Stomach smooth muscle (tissue), 2 donors: ENCODE measurements around the gene LRMDA.

Source experiments
- H3K27ac ChIP-seq: one replicate; pipeline ENCODE4 v1.7.0; 2013; ENCODE audit warnings: mild to moderate bottlenecking, low read length, inconsistent platforms
- H3K27me3 ChIP-seq, 2 donors: one replicate each; pipeline ENCODE4 v1.7.0; 2013; ENCODE audit warnings: low read length in 2 of 2; ENCODE audit not compliant: insufficient read depth in 2 of 2, control insufficient read depth in 1 of 2
- H3K36me3 ChIP-seq, 2 donors: one replicate each; pipeline ENCODE4 v1.7.0; 2013; ENCODE audit warnings: low read length in 2 of 2; ENCODE audit not compliant: control insufficient read depth in 2 of 2, insufficient read depth in 2 of 2
- H3K4me1 ChIP-seq: one replicate; pipeline ENCODE4 v1.7.0; 2013; ENCODE audit warnings: low read length; ENCODE audit not compliant: control insufficient read depth, insufficient read depth
- H3K4me3 ChIP-seq, 2 donors: one replicate each; pipeline ENCODE4 v1.7.0; 2013; ENCODE audit warnings: low read length in 2 of 2
- H3K9ac ChIP-seq, 2 donors: one replicate each; pipeline ENCODE4 v1.7.0; 2013; ENCODE audit warnings: low read length in 2 of 2, mild to moderate bottlenecking in 1 of 2
- H3K9me3 ChIP-seq, 2 donors: one replicate each; pipeline ENCODE4 v1.7.0; 2013; ENCODE audit warnings: low read length in 2 of 2; ENCODE audit not compliant: control insufficient read depth in 2 of 2
- donor health status: healthy.
- donor health status: Pancreatic carcinoma.

Gene LRMDA

GRCh38 chr10:76416642-76417041 lies 985.2 kb downstream of the LRMDA start:
- H3K27ac ChIP-seq: no peak overlapping the region
- peaks cover 11% of the 10 kb centered on the region for H3K4me1 ChIP-seq
- no peaks in the 10 kb centered on the region for H3K27me3 ChIP-seq
- H3K36me3 ChIP-seq: no peaks in the 10 kb centered on the region
- no peaks in the 10 kb centered on the region for H3K9me3 ChIP-seq
- no peak overlapping the region for H3K4me3 ChIP-seq
- H3K9ac ChIP-seq: no peak overlapping the region

- H3K4me1 ChIP-seq: no peaks in the 10 kb centered on the region
- H3K27me3 ChIP-seq: no peaks in the 10 kb centered on the region
- no peak overlapping the region for H3K9ac ChIP-seq
- H3K4me3 ChIP-seq: no peak overlapping the region
- H3K9me3 ChIP-seq: no peaks in the 10 kb centered on the region
- H3K27ac ChIP-seq: no peak overlapping the region
- no peaks in the 10 kb centered on the region for H3K36me3 ChIP-seq
Observed at GRCh38 chr10:76420725-76421124, 989.3 kb downstream of the LRMDA start.

GRCh38 chr10:76422769-76423168 lies 991.3 kb downstream of the LRMDA start:
- no peak overlapping the region for H3K4me3 ChIP-seq
- no peak overlapping the region for H3K27ac ChIP-seq
- H3K4me1 ChIP-seq: no peaks in the 10 kb centered on the region
- H3K27me3 ChIP-seq: no peaks in the 10 kb centered on the region
- no peaks in the 10 kb centered on the region for H3K36me3 ChIP-seq
- H3K9me3 ChIP-seq: no peaks in the 10 kb centered on the region
- no peak overlapping the region for H3K9ac ChIP-seq

GRCh38 chr10:76428551-76429367 lies 997.3 kb downstream of the LRMDA start:
- H3K36me3 ChIP-seq: no peaks in the 10 kb centered on the region
- H3K4me3 ChIP-seq: peak overlapping the region; percentile 24 to 33
- H3K4me1 ChIP-seq: peaks cover 29% of the 10 kb centered on the region
- H3K9me3 ChIP-seq: no peaks in the 10 kb centered on the region
- no peak overlapping the region for H3K9ac ChIP-seq
- H3K27me3 ChIP-seq: no peaks in the 10 kb centered on the region
- no peak overlapping the region for H3K27ac ChIP-seq

- peak overlapping the region; percentile 46 for H3K27ac ChIP-seq
- peaks cover 29% of the 10 kb centered on the region for H3K4me1 ChIP-seq
- no peaks in the 10 kb centered on the region for H3K27me3 ChIP-seq
- no peaks in the 10 kb centered on the region for H3K36me3 ChIP-seq
- peak overlapping the region; percentile 24 to 33 for H3K4me3 ChIP-seq
- H3K9me3 ChIP-seq: no peaks in the 10 kb centered on the region
- H3K9ac ChIP-seq: peak overlapping the region in 1 of 2 donors; percentile 37
Observed at GRCh38 chr10:76429368-76430060, 998.1 kb downstream of the LRMDA start.

GRCh38 chr10:76430061-76430645 lies 998.7 kb downstream of the LRMDA start:
- Histone ChIP-seq H3K27me3 (no peaks in the 10 kb centered on the region), H3K4me1 (peaks cover 29% of the 10 kb centered on the region), H3K9ac (peak overlapping the region in 1 of 2 donors; percentile 37), H3K9me3 (no peaks in the 10 kb centered on the region), H3K4me3 (peak overlapping the region; percentile 24 to 33), H3K27ac (peak overlapping the region; percentile 46), H3K36me3 (no peaks in the 10 kb centered on the region)

GRCh38 chr10:76432016-76433012 lies 1000.9 kb downstream of the LRMDA start:
- Histone ChIP-seq H3K4me1 (peaks cover 36% of the 10 kb centered on the region), H3K36me3 (no peaks in the 10 kb centered on the region), H3K4me3 (no peak overlapping the region), H3K9me3 (no peaks in the 10 kb centered on the region), H3K9ac (no peak overlapping the region), H3K27ac (peak overlapping the region; percentile 18), H3K27me3 (no peaks in the 10 kb centered on the region)

GRCh38 chr10:76433161-76434005 lies 1002.0 kb downstream of the LRMDA start:
- Histone ChIP-seq H3K27ac (peak overlapping the region; percentile 18), H3K36me3 (no peaks in the 10 kb centered on the region), H3K4me1 (peaks cover 36% of the 10 kb centered on the region), H3K27me3 (no peaks in the 10 kb centered on the region), H3K9ac (no peak overlapping the region), H3K4me3 (no peak overlapping the region), H3K9me3 (no peaks in the 10 kb centered on the region)

GRCh38 chr10:76435157-76435556 lies 1003.7 kb downstream of the LRMDA start:
- no peak overlapping the region for H3K27ac ChIP-seq
- no peak overlapping the region for H3K9ac ChIP-seq
- H3K4me1 ChIP-seq: peaks cover 19% of the 10 kb centered on the region
- no peaks in the 10 kb centered on the region for H3K36me3 ChIP-seq
- no peaks in the 10 kb centered on the region for H3K27me3 ChIP-seq
- H3K4me3 ChIP-seq: no peak overlapping the region
- H3K9me3 ChIP-seq: no peaks in the 10 kb centered on the region
